Subcutaneous abdominal adipose tissue (tissue), 5 donors: ENCODE data around the gene MARCHF10.

Source experiments
- H3K27ac ChIP-seq: one replicate; pipeline ENCODE4 v1.7.0; 2013; ENCODE audit warnings: low read depth, mild to moderate bottlenecking, inconsistent platforms, low read length, moderate library complexity
- H3K27me3 ChIP-seq, 5 donors: one replicate each; pipeline ENCODE4 v1.7.0; 2013; ENCODE audit warnings: low read length in 5 of 5, inconsistent platforms in 1 of 5; ENCODE audit not compliant: control insufficient read depth in 5 of 5, insufficient read depth in 4 of 5
- H3K36me3 ChIP-seq, 5 donors: one replicate each; pipeline ENCODE4 v1.7.0; 2013; ENCODE audit warnings: low read length in 5 of 5; ENCODE audit not compliant: control insufficient read depth in 5 of 5, insufficient read depth in 5 of 5
- H3K4me1 ChIP-seq, 5 donors: one replicate each; pipeline ENCODE4 v1.7.0; 2013; ENCODE audit warnings: low read length in 5 of 5, mild to moderate bottlenecking in 3 of 5, moderate library complexity in 1 of 5; ENCODE audit not compliant: control insufficient read depth in 5 of 5, insufficient read depth in 5 of 5
- H3K4me3 ChIP-seq, 5 donors: one replicate each; pipeline ENCODE4 v1.7.0; 2013; ENCODE audit warnings: low read length in 5 of 5, low read depth in 1 of 5
- H3K9ac ChIP-seq, 5 donors: one replicate each; pipeline ENCODE4 v1.7.0; 2013; ENCODE audit warnings: low read length in 5 of 5, mild to moderate bottlenecking in 4 of 5, moderate library complexity in 3 of 5
- H3K9me3 ChIP-seq, 5 donors: one replicate each; pipeline ENCODE4 v1.7.0; 2013; ENCODE audit warnings: low read length in 5 of 5; ENCODE audit not compliant: control insufficient read depth in 5 of 5
- donor health status: healthy.
- donor health status: healthy.
- donor health status: healthy.
- donor health status: healthy.
- donor health status: healthy.

Gene MARCHF10

DNA sequence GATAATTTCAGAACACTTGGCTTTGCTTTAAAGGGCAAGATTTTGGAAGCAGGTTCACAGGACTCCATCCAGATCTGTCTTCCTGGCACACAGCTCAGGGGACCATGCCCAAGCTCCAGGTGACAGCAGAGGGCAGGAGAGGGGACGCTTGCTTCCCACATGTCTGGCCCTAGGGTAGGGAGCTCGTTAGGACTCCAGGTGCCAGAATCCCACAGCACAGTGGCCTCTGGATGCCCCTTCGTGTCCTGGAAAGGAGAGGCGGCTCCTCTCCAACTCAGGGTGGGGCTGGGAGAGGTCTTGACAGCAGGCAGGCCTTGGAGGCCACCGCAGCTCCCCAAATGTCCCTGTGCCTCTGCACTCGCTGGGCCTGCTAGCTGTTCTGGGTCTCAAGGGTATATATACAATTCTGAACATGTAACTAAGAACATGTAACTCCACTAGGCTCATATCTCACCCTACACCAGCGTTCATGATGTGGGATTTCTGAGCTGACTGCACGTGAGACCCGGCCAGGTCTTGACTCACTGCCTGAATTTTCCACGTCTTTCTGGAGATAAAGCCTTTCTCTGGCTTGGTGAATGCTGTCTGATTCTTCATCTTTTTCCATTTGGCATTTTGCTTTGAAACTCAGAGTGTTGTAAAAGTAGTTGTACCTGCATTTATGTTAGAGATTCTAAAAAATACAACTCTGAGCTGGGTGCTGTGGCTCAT is 52.8 kb downstream of the MARCHF10 start:
- Histone ChIP-seq H3K9me3 (no peaks in the 10 kb centered on the region), H3K9ac (no peak overlapping the region), H3K27ac (no peak overlapping the region), H3K4me1 (peaks cover 0 to 15% (median 8%) of the 10 kb centered on the region in 5 donors), H3K27me3 (peaks cover 0 to 4% (median 0%) of the 10 kb centered on the region in 5 donors), H3K36me3 (no peaks in the 10 kb centered on the region), H3K4me3 (no peak overlapping the region)

DNA sequence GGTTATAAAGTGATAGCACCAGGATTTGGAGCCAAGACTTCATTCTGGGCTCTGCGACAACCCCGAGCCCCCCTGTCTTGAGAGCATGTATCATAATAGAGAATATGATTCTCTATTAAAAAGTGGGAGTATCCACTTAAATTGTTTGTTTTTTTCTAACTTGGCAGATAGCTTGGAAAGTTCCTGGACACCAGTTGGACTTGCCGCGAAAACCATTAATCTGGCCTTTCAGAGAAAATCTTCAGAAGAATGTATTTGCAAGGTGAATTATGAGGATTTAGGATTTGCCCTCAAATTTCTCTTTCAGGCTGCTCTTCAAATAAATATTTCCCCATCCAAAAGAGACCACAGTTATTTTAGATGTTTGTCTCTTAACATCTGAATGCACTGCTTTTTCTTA is 53.5 kb downstream of the MARCHF10 start:
- Histone ChIP-seq H3K27me3 (peaks cover 0 to 4% (median 0%) of the 10 kb centered on the region in 5 donors), H3K27ac (no peak overlapping the region), H3K4me3 (no peak overlapping the region), H3K9ac (no peak overlapping the region), H3K36me3 (no peaks in the 10 kb centered on the region), H3K9me3 (no peaks in the 10 kb centered on the region), H3K4me1 (peaks cover 0 to 8% (median 7%) of the 10 kb centered on the region in 5 donors)

- peaks cover 0 to 8% (median 7%) of the 10 kb centered on the region in 5 donors for H3K4me1 ChIP-seq
- no peaks in the 10 kb centered on the region for H3K9me3 ChIP-seq
- H3K4me3 ChIP-seq = no peak overlapping the region
- no peak overlapping the region for H3K9ac ChIP-seq
- H3K27ac ChIP-seq = no peak overlapping the region
- H3K27me3 ChIP-seq = peaks cover 0 to 4% (median 0%) of the 10 kb centered on the region in 5 donors
- H3K36me3 ChIP-seq = no peaks in the 10 kb centered on the region
These were observed 54.6 kb downstream of the MARCHF10 start for GRCh38 chr17:62753562-62753961.

- Histone ChIP-seq H3K27ac (no peak overlapping the region), H3K27me3 (peaks cover 0 to 4% (median 0%) of the 10 kb centered on the region in 5 donors), H3K9ac (no peak overlapping the region)
These were observed 56.9 kb downstream of the MARCHF10 start for GRCh38 chr17:62751060-62751691.

GRCh38 chr17:62750631-62751051 is 57.5 kb downstream of the MARCHF10 start:
- Histone ChIP-seq H3K27me3 (peaks cover 0 to 4% (median 0%) of the 10 kb centered on the region in 5 donors), H3K36me3 (no peaks in the 10 kb centered on the region), H3K4me3 (no peak overlapping the region), H3K27ac (no peak overlapping the region), H3K9me3 (no peaks in the 10 kb centered on the region), H3K4me1 (peaks cover 0 to 8% (median 7%) of the 10 kb centered on the region in 5 donors), H3K9ac (no peak overlapping the region)

More at GRCh38 chr17:62751060-62751691, 56.9 kb downstream of the MARCHF10 start:
- Histone ChIP-seq H3K9me3 (no peaks in the 10 kb centered on the region), H3K4me3 (no peak overlapping the region), H3K36me3 (no peaks in the 10 kb centered on the region), H3K4me1 (peaks cover 0 to 8% (median 7%) of the 10 kb centered on the region in 5 donors)

GRCh38 chr17:62749926-62750325 is 58.2 kb downstream of the MARCHF10 start:
- Histone ChIP-seq H3K9ac (no peak overlapping the region), H3K27me3 (peaks cover 0 to 4% (median 0%) of the 10 kb centered on the region in 5 donors), H3K9me3 (no peaks in the 10 kb centered on the region), H3K27ac (no peak overlapping the region), H3K4me1 (peaks cover 0 to 6% (median 3%) of the 10 kb centered on the region in 5 donors), H3K4me3 (no peak overlapping the region), H3K36me3 (no peaks in the 10 kb centered on the region)

DNA sequence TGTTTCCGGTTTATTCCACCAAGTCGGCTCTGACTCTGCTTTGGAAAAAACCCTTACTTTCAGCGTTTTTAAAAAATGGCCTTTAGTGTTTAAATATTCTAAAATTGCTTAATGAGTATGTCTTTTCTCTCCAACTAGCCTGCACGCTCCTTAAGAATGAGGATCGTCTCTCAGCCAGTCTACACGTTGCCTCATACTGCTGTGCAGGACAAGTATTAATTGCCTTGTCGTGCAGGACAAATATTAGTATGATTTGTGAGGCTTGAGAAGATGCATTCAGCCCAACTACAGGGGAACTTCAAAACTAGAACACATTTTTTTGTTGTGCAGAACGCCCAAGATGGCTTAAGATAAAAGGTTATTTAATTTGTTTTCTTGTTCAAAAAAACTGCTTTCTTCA is 61.2 kb downstream of the MARCHF10 start:
- no peaks in the 10 kb centered on the region for H3K36me3 ChIP-seq
- H3K9me3 ChIP-seq = no peaks in the 10 kb centered on the region
- H3K4me1 ChIP-seq = no peaks in the 10 kb centered on the region
- peaks cover 0 to 4% (median 0%) of the 10 kb centered on the region in 5 donors for H3K27me3 ChIP-seq
- no peak overlapping the region for H3K4me3 ChIP-seq
- no peak overlapping the region for H3K9ac ChIP-seq
- H3K27ac ChIP-seq = no peak overlapping the region

- H3K4me1 ChIP-seq = no peaks in the 10 kb centered on the region
- H3K27me3 ChIP-seq = peaks cover 0 to 4% (median 0%) of the 10 kb centered on the region in 5 donors
- no peak overlapping the region for H3K27ac ChIP-seq
- H3K9me3 ChIP-seq = no peaks in the 10 kb centered on the region
- H3K9ac ChIP-seq = no peak overlapping the region
- H3K4me3 ChIP-seq = no peak overlapping the region
- H3K36me3 ChIP-seq = no peaks in the 10 kb centered on the region
These were observed 62.3 kb downstream of the MARCHF10 start for GRCh38 chr17:62745806-62746205.

GRCh38 chr17:62744259-62744658 is 63.9 kb downstream of the MARCHF10 start:
- no peak overlapping the region for H3K27ac ChIP-seq
- H3K4me1 ChIP-seq = no peaks in the 10 kb centered on the region
- no peaks in the 10 kb centered on the region for H3K27me3 ChIP-seq
- H3K36me3 ChIP-seq = no peaks in the 10 kb centered on the region
- no peaks in the 10 kb centered on the region for H3K9me3 ChIP-seq
- no peak overlapping the region for H3K9ac ChIP-seq
- H3K4me3 ChIP-seq = no peak overlapping the region

GRCh38 chr17:62741290-62741689 is 66.8 kb downstream of the MARCHF10 start:
- H3K36me3 ChIP-seq = no peaks in the 10 kb centered on the region
- H3K9me3 ChIP-seq = no peaks in the 10 kb centered on the region
- H3K4me1 ChIP-seq = no peaks in the 10 kb centered on the region
- no peak overlapping the region for H3K9ac ChIP-seq
- H3K27me3 ChIP-seq = no peaks in the 10 kb centered on the region
- no peak overlapping the region for H3K27ac ChIP-seq
- no peak overlapping the region for H3K4me3 ChIP-seq
